Bronchial epithelial cell (primary cell): ENCODE measurements around the gene SLC16A8. TPM values are rescaled to one million over a fixed set of nuclear protein-coding genes. Genes with fewer than 3 reads are reported as not detected.

Source experiments
- DNase-seq: peaks from one replicate; pipeline ENCODE4 v3.0.0-alpha.2; 2010; ENCODE audit warnings: low read depth
- FAIRE-seq: peaks from 2 replicates; lab custom pipeline; 2011; peaks lifted over from hg19 to GRCh38; lab: Jason Lieb, UNC
- H3K27me3 ChIP-seq: 2 replicates; pipeline ENCODE4 v1.5.1; 2011; ENCODE audit warnings: low read length; ENCODE audit not compliant: control insufficient read depth, insufficient read depth
- H3K36me3 ChIP-seq: 2 replicates; pipeline ENCODE4 v1.5.1; 2011; ENCODE audit warnings: low read length; ENCODE audit not compliant: control insufficient read depth, insufficient read depth
- H3K4me3 ChIP-seq: 2 replicates; pipeline ENCODE4 v1.5.1; 2011; ENCODE audit warnings: mild to moderate bottlenecking, low read depth, low read length, control low read depth
- total RNA-seq: library from RNA; depleted of rRNA; stranded (reverse); fragments of >200 nt; gene quantifications from 2 replicates; pipeline ENCODE4 v1.2.1, GENCODE V29; 2014
- TF ChIP-seq, protein P1 (sequence below): IDR thresholded peaks from 2 replicates; pipeline ENCODE4 v1.5.1; 2011; ENCODE audit warnings: mild to moderate bottlenecking, moderate library complexity, low read length, control low read depth, inconsistent platforms; ENCODE audit not compliant: insufficient read depth, severe bottlenecking

Gene SLC16A8
- total RNA-seq, 1 donor from 2014 or later = 0.26 TPM

DNA sequence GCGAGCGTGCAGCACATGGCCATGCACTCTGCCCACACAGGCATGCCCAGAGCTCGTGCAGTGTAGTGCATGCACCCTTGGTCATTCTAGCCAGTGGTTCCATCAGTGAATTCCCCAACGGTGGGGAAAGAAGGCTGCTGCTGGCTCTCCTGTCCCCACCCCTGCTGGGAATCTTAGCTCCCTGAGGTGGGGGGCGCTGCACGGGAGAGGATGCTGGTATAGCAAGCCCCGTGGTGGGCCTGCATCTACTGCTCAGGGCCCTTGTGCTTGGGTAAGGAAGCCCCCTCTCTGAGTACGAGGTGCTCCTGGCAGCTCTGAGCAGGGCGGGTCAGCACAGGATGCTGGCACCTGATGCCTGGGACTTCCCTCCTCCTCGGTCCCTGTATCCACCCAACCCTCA is 45.0 kb upstream of the SLC16A8 start:
- FAIRE-seq (no peak), DNase-seq (no peak)
- Histone ChIP-seq H3K36me3 (no peaks in the 10 kb centered on the region), H3K4me3 (no peak overlapping the region), H3K27me3 (no peaks in the 10 kb centered on the region)
- TF ChIP-seq, protein P1, sequence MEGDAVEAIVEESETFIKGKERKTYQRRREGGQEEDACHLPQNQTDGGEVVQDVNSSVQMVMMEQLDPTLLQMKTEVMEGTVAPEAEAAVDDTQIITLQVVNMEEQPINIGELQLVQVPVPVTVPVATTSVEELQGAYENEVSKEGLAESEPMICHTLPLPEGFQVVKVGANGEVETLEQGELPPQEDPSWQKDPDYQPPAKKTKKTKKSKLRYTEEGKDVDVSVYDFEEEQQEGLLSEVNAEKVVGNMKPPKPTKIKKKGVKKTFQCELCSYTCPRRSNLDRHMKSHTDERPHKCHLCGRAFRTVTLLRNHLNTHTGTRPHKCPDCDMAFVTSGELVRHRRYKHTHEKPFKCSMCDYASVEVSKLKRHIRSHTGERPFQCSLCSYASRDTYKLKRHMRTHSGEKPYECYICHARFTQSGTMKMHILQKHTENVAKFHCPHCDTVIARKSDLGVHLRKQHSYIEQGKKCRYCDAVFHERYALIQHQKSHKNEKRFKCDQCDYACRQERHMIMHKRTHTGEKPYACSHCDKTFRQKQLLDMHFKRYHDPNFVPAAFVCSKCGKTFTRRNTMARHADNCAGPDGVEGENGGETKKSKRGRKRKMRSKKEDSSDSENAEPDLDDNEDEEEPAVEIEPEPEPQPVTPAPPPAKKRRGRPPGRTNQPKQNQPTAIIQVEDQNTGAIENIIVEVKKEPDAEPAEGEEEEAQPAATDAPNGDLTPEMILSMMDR = no peak

DNA sequence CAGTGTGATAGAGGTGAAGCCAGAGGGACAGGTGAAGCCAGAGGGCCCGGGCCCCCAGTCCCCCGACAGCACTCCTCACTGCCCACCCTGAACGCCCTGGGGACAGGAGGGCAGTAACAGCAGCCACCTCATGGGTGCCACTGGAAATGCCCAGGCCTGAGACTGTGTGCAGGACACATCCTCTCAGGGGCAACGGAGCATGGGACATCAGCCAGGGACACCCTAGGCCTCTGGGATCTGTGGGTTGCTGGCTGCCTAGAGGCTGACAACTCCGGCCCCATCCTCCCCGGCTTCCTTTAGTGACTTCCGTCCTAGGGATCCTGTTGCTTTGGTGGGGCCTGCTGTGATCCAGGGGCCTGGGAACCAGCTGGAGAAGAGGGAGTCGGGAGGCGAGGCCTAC is 43.9 kb upstream of the SLC16A8 start:
- H3K4me3 ChIP-seq = no peak overlapping the region
- FAIRE-seq (no peak), DNase-seq (no peak)
- H3K27me3 ChIP-seq = no peaks in the 10 kb centered on the region
- TF ChIP-seq, protein P1 = no peak
- no peaks in the 10 kb centered on the region for H3K36me3 ChIP-seq

DNA sequence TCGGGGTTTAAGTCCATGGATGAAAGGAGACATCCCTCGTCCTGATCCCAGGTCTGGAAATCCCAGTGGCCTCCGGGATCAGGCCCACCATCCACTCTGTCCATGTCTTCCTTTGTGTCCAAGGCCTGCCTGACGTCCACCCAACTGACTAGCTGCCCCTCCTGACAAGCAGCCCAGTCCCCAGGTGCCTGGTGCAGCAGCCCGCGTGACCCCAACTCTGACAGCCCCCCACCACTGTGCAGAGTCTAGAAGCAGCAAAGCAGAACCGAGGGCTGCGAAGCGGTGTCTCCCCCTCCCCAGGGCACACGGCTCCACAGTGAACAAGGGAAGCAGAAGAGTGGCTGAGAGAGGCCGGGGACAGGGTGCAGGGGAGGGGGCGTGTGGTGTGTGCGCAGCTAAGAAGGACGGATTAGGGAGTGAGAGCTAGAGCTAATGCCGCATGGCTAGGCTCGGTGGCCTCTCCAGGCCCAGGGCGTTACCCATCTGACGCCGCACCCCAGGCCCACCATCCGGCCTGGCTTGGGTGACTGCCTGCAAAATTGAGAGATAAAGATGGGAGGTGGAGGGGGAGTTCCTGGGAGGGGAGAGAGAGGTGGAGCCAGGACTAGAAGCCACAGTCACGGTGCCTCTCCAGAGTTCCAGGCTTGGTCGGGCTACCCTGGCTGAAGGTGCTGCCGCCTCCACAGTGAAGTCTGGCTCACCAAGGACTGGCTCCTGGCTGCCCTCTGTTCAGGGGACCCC is 43.1 kb upstream of the SLC16A8 start:
- TF ChIP-seq, protein P1 = no peak
- H3K27me3 ChIP-seq = no peaks in the 10 kb centered on the region
- no peak overlapping the region for H3K4me3 ChIP-seq
- DNase-seq = no peak
- FAIRE-seq = no peak
- no peaks in the 10 kb centered on the region for H3K36me3 ChIP-seq

DNA sequence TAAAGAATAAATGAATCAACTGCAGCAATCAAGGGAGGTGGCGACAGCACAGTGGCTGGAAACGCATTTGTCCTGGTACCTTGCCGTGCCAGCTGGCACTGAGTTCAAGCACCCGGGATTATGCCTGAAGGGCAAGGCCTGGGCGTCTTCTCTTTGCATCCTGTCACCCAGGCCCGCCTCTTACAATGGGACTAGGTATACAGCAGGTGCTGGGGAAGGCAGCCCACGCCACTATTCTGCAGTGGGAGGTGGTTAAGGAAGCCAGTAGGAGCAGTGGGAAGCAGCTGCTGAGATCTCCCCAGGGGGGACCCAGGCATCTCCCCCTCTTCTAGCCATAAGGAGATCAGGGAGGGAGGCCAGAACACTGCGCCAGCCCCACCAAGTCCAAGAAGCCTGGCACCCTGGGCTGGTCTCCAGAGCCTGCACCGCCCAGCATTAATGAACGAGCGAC is 41.8 kb upstream of the SLC16A8 start:
- H3K4me3 ChIP-seq = no peak overlapping the region
- DNase-seq (no peak), FAIRE-seq (no peak)
- no peaks in the 10 kb centered on the region for H3K36me3 ChIP-seq
- H3K27me3 ChIP-seq = no peaks in the 10 kb centered on the region
- TF ChIP-seq, protein P1 = no peak

DNA sequence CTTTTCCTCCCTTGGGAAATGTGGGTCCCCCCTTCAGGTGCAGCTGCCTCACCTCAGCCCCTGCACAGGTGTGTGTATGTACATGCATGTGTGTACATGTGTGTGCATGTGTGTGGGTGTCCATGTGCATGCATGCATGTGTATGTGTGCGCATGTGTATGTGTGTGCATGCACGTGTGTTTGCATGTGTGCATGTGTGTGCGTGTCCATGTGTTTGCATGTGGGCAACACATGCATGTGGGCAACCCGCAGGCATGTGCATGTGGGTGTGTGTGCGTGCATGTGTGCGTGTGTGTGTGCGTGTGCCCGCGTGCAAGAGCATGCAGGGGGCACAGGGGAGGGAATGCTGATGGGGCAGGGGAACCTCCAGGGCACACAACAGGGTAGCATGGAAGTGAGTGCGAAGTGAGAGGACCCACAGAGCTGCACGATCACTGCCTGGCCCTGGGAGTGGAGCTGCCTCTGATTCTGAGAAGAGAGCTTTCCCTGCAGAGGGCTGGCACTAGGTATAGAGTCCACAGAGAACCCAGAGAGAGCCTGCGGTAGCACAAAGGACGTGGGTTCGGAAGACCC is 41.1 kb upstream of the SLC16A8 start:
- Histone ChIP-seq H3K27me3 (no peaks in the 10 kb centered on the region), H3K4me3 (no peak overlapping the region), H3K36me3 (no peaks in the 10 kb centered on the region)
- DNase-seq (no peak), FAIRE-seq (no peak)
- TF ChIP-seq, protein P1 = no peak
